Posterior cingulate gyrus (tissue), 11 donors: ENCODE results near the gene NCF4.

Experiments
- DNase-seq, 10 donors: peaks; one replicate each; pipeline versions ENCODE4 v3.0.0 to v3.0.0-alpha.2; 2020 to 2021; ENCODE audit warnings: mixed read lengths in 3 of 10
- intact Hi-C: fragments of 100-400 bp; cut with DNase I; formaldehyde crosslinking; loops from one replicate; pipeline ENCODE4 v1.15.1; 2023

Gene NCF4

GRCh38 chr22:36863281-36863680 is 2.5 kb downstream of the NCF4 start:
- intact Hi-C loops, result no loop called here
- DNase-seq, result no peak

- intact Hi-C loops, result no loop called here
- no peak for DNase-seq
Measured at GRCh38 chr22:36863979-36864378, 3.2 kb downstream of the NCF4 start.

- intact Hi-C loops, result no loop called here
- no peak for DNase-seq
Measured at GRCh38 chr22:36864454-36865215, 3.8 kb downstream of the NCF4 start.

- intact Hi-C loops, result no loop called here
- peak in 1 of 10 donors; percentile 84 for DNase-seq
Measured at GRCh38 chr22:36865346-36865745, 4.5 kb downstream of the NCF4 start.

GRCh38 chr22:36867695-36868094 is 6.9 kb downstream of the NCF4 start:
- intact Hi-C loops, result no loop called here
- DNase-seq, result no peak

GRCh38 chr22:36868546-36869181 is 7.9 kb downstream of the NCF4 start:
- no peak for DNase-seq
- intact Hi-C loops, result no loop called here

- intact Hi-C loops, result loop anchor here (5.0 kb wide), 1 partner anchor 107 kb away; no protein-coding TSS in a partner anchor
- DNase-seq, result no peak
Measured at GRCh38 chr22:36870250-36870649, 9.4 kb downstream of the NCF4 start.

GRCh38 chr22:36871669-36872081 is 10.9 kb downstream of the NCF4 start:
- intact Hi-C loops, result loop anchor here (5.0 kb wide), 1 partner anchor 106 kb away; no protein-coding TSS in a partner anchor
- DNase-seq, result no peak

GRCh38 chr22:36872084-36872483 is 11.3 kb downstream of the NCF4 start:
- intact Hi-C loops, result loop anchor here (5.0 kb wide), 1 partner anchor 105 kb away; no protein-coding TSS in a partner anchor
- no peak for DNase-seq

GRCh38 chr22:36872866-36873498 is 12.2 kb downstream of the NCF4 start:
- intact Hi-C loops, result loop anchor here (5.0 kb wide), 1 partner anchor 104 kb away; no protein-coding TSS in a partner anchor
- DNase-seq, result no peak

- DNase-seq, result peak in 2 of 10 donors; percentile 23 to 61
- intact Hi-C loops, result loop anchor here (5.0 kb wide), 1 partner anchor 104 kb away; no protein-coding TSS in a partner anchor
Measured at GRCh38 chr22:36873614-36874308, 13.0 kb downstream of the NCF4 start.

- intact Hi-C loops, result loop anchor here (5.0 kb wide), 1 partner anchor 103 kb away; no protein-coding TSS in a partner anchor
- no peak for DNase-seq
Measured at GRCh38 chr22:36874309-36874696, 13.5 kb downstream of the NCF4 start.

GRCh38 chr22:36874736-36875135 is 13.9 kb downstream of the NCF4 start:
- DNase-seq, result no peak
- intact Hi-C loops, result loop anchor here (5.0 kb wide), 1 partner anchor 103 kb away; no protein-coding TSS in a partner anchor

GRCh38 chr22:36875741-36876140 is 14.9 kb downstream of the NCF4 start:
- intact Hi-C loops, result no loop called here
- no peak for DNase-seq

GRCh38 chr22:36879775-36880174 is 19.0 kb downstream of the NCF4 start:
- no peak for DNase-seq
- intact Hi-C loops, result no loop called here

- intact Hi-C loops, result no loop called here
Measured at GRCh38 chr22:36881504-36882245, 20.9 kb downstream of the NCF4 start.

GRCh38 chr22:36884349-36885158 is 23.7 kb downstream of the NCF4 start:
- intact Hi-C loops, result no loop called here
- DNase-seq, result no peak

More at GRCh38 chr22:36881504-36882245, 20.9 kb downstream of the NCF4 start:
- no peak for DNase-seq

GRCh38 chr22:36885474-36885873 is 24.7 kb downstream of the NCF4 start:
- no peak for DNase-seq
- intact Hi-C loops, result no loop called here

- intact Hi-C loops, result no loop called here
- DNase-seq, result no peak
Measured at GRCh38 chr22:36886016-36886415, 25.2 kb downstream of the NCF4 start.
